CD4-positive, alpha-beta T cell (primary cell): ENCODE results near the gene CAMTA1. TPM values are rescaled to one million over a fixed set of nuclear protein-coding genes. Genes with fewer than 3 reads are reported as not detected.

Source experiments
- ATAC-seq: fragments of 200-7000 bp; cut with Tn5 transposase; one replicate; pipeline ENCODE4 v1.10.0; 2022; ENCODE audit warnings: mild to moderate bottlenecking; ENCODE audit not compliant: poor library complexity
- CTCF ChIA-PET: fragments of 350-600 bp; sonication (Branson Sonifier 250); formaldehyde crosslinking; loops from one replicate; lab custom pipeline; 2021; ENCODE audit warnings: antibody characterized with exemption, inconsistent platforms; lab: Charles Lee
- POLR2A ChIA-PET: fragments of 350-600 bp; sonication (Branson Sonifier 250); formaldehyde crosslinking; loops from one replicate; lab custom pipeline; 2021; ENCODE audit warnings: antibody characterized with exemption, inconsistent platforms; lab: Charles Lee
- DNase-seq, 14 experiments: peaks; one replicate each; pipeline ENCODE4 v3.0.0-alpha.2; 2013 to 2020; ENCODE audit warnings: mixed read lengths in 2 of 14
- H3K27ac ChIP-seq, 2 donors: one replicate each; pipeline versions ENCODE4 v1.5.1 to v1.7.0; 2013; ENCODE audit warnings: low read length in 2 of 2, low read depth in 1 of 2, mild to moderate bottlenecking in 1 of 2
- H3K27me3 ChIP-seq, 2 experiments: 1 replicate in 1 of 2; 2 replicates in 1 of 2; pipeline versions ENCODE4 v1.6.1 to v1.7.0; 2013; ENCODE audit warnings: low read length in 2 of 2, control low read depth in 1 of 2, mild to moderate bottlenecking in 1 of 2, moderate library complexity in 1 of 2; ENCODE audit not compliant: insufficient read depth in 2 of 2, control insufficient read depth in 1 of 2
- H3K36me3 ChIP-seq: one replicate; pipeline ENCODE4 v1.6.1; 2013; ENCODE audit warnings: low read length, control low read depth; ENCODE audit not compliant: insufficient read depth
- H3K4me1 ChIP-seq: one replicate; pipeline ENCODE4 v1.6.1; 2013; ENCODE audit warnings: low read length, control low read depth; ENCODE audit not compliant: insufficient read depth
- H3K4me3 ChIP-seq: one replicate; pipeline ENCODE4 v1.5.1; 2013; ENCODE audit warnings: mild to moderate bottlenecking, low read length, moderate library complexity
- H3K9me3 ChIP-seq, 2 experiments: 1 replicate in 1 of 2; 2 replicates in 1 of 2; pipeline versions ENCODE4 v1.6.1 to v1.7.0; 2013; ENCODE audit warnings: low read length in 2 of 2, mild to moderate bottlenecking in 2 of 2, control low read depth in 1 of 2, moderate library complexity in 1 of 2; ENCODE audit not compliant: control insufficient read depth in 1 of 2, insufficient read depth in 1 of 2
- H3K27ac Mint-ChIP-seq: one replicate; pipeline ENCODE4 v1.8.0; 2020; ENCODE audit warnings: mixed read lengths
- H3K27me3 Mint-ChIP-seq: one replicate; pipeline ENCODE4 v1.8.0; 2021; ENCODE audit warnings: mixed read lengths
- H3K36me3 Mint-ChIP-seq: one replicate; pipeline ENCODE4 v1.8.0; 2021; ENCODE audit warnings: low read depth, mixed read lengths
- H3K4me1 Mint-ChIP-seq: one replicate; pipeline ENCODE4 v1.8.0; 2021; ENCODE audit warnings: low read depth, mixed read lengths
- H3K4me3 Mint-ChIP-seq: one replicate; pipeline ENCODE4 v1.8.0; 2020; ENCODE audit warnings: mild to moderate bottlenecking, mixed read lengths
- H3K9me3 Mint-ChIP-seq: one replicate; pipeline ENCODE4 v1.8.0; 2020; ENCODE audit warnings: mixed read lengths
- CTCF ChIP-seq: fragments of 200-600 bp; IDR thresholded peaks from one replicate; pipeline ENCODE4 v1.8.0; 2022; ENCODE audit warnings: antibody characterized with exemption, mild to moderate bottlenecking
- intact Hi-C, 2 experiments: fragments of 100-400 bp; cut with DNase I in 1 of 2; cut with micrococcal nuclease in 1 of 2; formaldehyde crosslinking; loops; one replicate each; pipeline versions ENCODE4 v1.15.1 to v1.9.0; 2023 to 2025; cut with DNase I, micrococcal nuclease
- total RNA-seq, 174 experiments: library from RNA in 2 of 174; stranded (reverse) in 2 of 174; gene quantifications; one replicate each; pipeline ENCODE4 v1.2.3 and lab custom pipeline; 2021 to 2026

The CAMTA1 gene
- total RNA-seq, 2 experiments from 2014 or later = 38.6 to 39.3 TPM

GRCh38 chr1:7322912-7323311 lies 537.7 kb downstream of the CAMTA1 start:
- H3K4me3 Mint-ChIP-seq = no peak overlapping the region
- no peaks in the 10 kb centered on the region for H3K4me1 ChIP-seq
- H3K9me3 ChIP-seq = peaks cover 0 to 4% of the 10 kb centered on the region in 2 experiments
- peaks cover 0 to 4% of the 10 kb centered on the region in 2 experiments for H3K27me3 ChIP-seq
- no peak overlapping the region for H3K27ac ChIP-seq
- H3K4me3 ChIP-seq = no peak overlapping the region
- no peak for TF ChIP-seq CTCF
- no peak overlapping the region for H3K27ac Mint-ChIP-seq
- intact Hi-C loops = no loop called here
- no peak for DNase-seq
- POLR2A ChIA-PET = no interaction called here
- no peak for ATAC-seq
- peaks cover 8% of the 10 kb centered on the region for H3K9me3 Mint-ChIP-seq
- peaks cover 32% of the 10 kb centered on the region for H3K27me3 Mint-ChIP-seq
- H3K4me1 Mint-ChIP-seq = no peaks in the 10 kb centered on the region
- H3K36me3 Mint-ChIP-seq = no peaks in the 10 kb centered on the region
- H3K36me3 ChIP-seq = no peaks in the 10 kb centered on the region
- CTCF ChIA-PET = no interaction called here

GRCh38 chr1:7325254-7325653 lies 540.0 kb downstream of the CAMTA1 start:
- H3K27ac Mint-ChIP-seq = no peak overlapping the region
- ATAC-seq = no peak
- no peaks in the 10 kb centered on the region for H3K36me3 Mint-ChIP-seq
- no peak overlapping the region for H3K27ac ChIP-seq
- H3K36me3 ChIP-seq = no peaks in the 10 kb centered on the region
- TF ChIP-seq CTCF = no peak
- intact Hi-C loops = no loop called here
- POLR2A ChIA-PET = no interaction called here
- DNase-seq = no peak
- no peaks in the 10 kb centered on the region for H3K4me1 ChIP-seq
- CTCF ChIA-PET = no interaction called here
- no peak overlapping the region for H3K4me3 Mint-ChIP-seq
- no peak overlapping the region for H3K4me3 ChIP-seq
- H3K27me3 Mint-ChIP-seq = peaks cover 27% of the 10 kb centered on the region
- H3K9me3 Mint-ChIP-seq = peaks cover 8% of the 10 kb centered on the region
- H3K27me3 ChIP-seq = peaks cover 2 to 4% of the 10 kb centered on the region in 2 experiments
- H3K9me3 ChIP-seq = peaks cover 0 to 11% of the 10 kb centered on the region in 2 experiments
- no peaks in the 10 kb centered on the region for H3K4me1 Mint-ChIP-seq

GRCh38 chr1:7326366-7326765 lies 541.1 kb downstream of the CAMTA1 start:
- CTCF ChIA-PET = no interaction called here
- H3K36me3 Mint-ChIP-seq = no peaks in the 10 kb centered on the region
- H3K9me3 ChIP-seq = peaks cover 0 to 12% of the 10 kb centered on the region in 2 experiments
- intact Hi-C loops = no loop called here
- ATAC-seq (no peak), DNase-seq (no peak)
- TF ChIP-seq CTCF = no peak
- H3K27me3 ChIP-seq = peaks cover 2 to 4% of the 10 kb centered on the region in 2 experiments
- POLR2A ChIA-PET = no interaction called here
- H3K36me3 ChIP-seq = no peaks in the 10 kb centered on the region
- no peaks in the 10 kb centered on the region for H3K4me1 ChIP-seq
- peaks cover 8% of the 10 kb centered on the region for H3K9me3 Mint-ChIP-seq
- H3K27ac ChIP-seq = no peak overlapping the region
- H3K4me1 Mint-ChIP-seq = no peaks in the 10 kb centered on the region
- H3K27me3 Mint-ChIP-seq = peaks cover 33% of the 10 kb centered on the region
- H3K4me3 ChIP-seq = no peak overlapping the region
- H3K4me3 Mint-ChIP-seq = no peak overlapping the region
- H3K27ac Mint-ChIP-seq = no peak overlapping the region
